Smooth muscle cell (in vitro differentiated cells): ENCODE results near the gene TFR2. TPM values are rescaled to one million over a fixed set of nuclear protein-coding genes. Genes with fewer than 3 reads are reported as not detected.

Experiments used
- DNase-seq: peaks from one replicate; lab custom pipeline; 2025; ENCODE audit not compliant: unreplicated experiment; lab: John Stamatoyannopoulos, UW
- H2AFZ ChIP-seq: fragments of 200-600 bp; sonication (generic); 2 replicates; pipeline ENCODE4 v1.6.0; 2016; ENCODE audit warnings: antibody characterized with exemption, low read depth, mild to moderate bottlenecking
- H3F3A ChIP-seq: fragments of 200-600 bp; sonication (generic); 2 replicates; pipeline ENCODE4 v1.6.0; 2017; ENCODE audit warnings: antibody characterized with exemption, low read depth
- H3K27ac ChIP-seq: fragments of 200-600 bp; sonication (generic); 2 replicates; pipeline ENCODE4 v1.5.1; 2016; ENCODE audit warnings: low read depth, mild to moderate bottlenecking
- H3K27me3 ChIP-seq: fragments of 200-600 bp; sonication (generic); 2 replicates; pipeline ENCODE4 v1.6.1; 2016; ENCODE audit warnings: low read depth, mild to moderate bottlenecking
- H3K36me3 ChIP-seq: fragments of 200-600 bp; sonication (generic); 2 replicates; pipeline ENCODE4 v1.5.1; 2016; ENCODE audit warnings: low read depth
- H3K4me1 ChIP-seq: fragments of 200-600 bp; sonication (generic); 2 replicates; pipeline ENCODE4 v1.5.1; 2016; ENCODE audit warnings: low read depth
- H3K4me2 ChIP-seq: fragments of 200-600 bp; sonication (generic); 2 replicates; pipeline ENCODE4 v1.6.0; 2016; ENCODE audit warnings: mild to moderate bottlenecking
- H3K4me3 ChIP-seq: fragments of 200-600 bp; sonication (generic); 2 replicates; pipeline ENCODE4 v1.5.1; 2016; ENCODE audit warnings: mild to moderate bottlenecking
- H3K79me2 ChIP-seq: fragments of 200-600 bp; sonication (generic); 2 replicates; pipeline ENCODE4 v1.6.0; 2016; ENCODE audit warnings: low read depth, mild to moderate bottlenecking
- H3K9ac ChIP-seq: fragments of 200-600 bp; sonication (generic); 2 replicates; pipeline ENCODE4 v1.6.0; 2016; ENCODE audit warnings: low read depth
- H3K9me3 ChIP-seq: fragments of 200-600 bp; sonication (generic); replicated peaks from 2 replicates; pipeline ENCODE4 v1.5.1; 2016; ENCODE audit warnings: low read depth
- H4K20me1 ChIP-seq: fragments of 200-600 bp; sonication (generic); 2 replicates; pipeline ENCODE4 v1.6.0; 2016; ENCODE audit warnings: low read depth
- WGBS: methylation state at CpG from one replicate; pipeline ENCODE4 v1.1.7; 2016; ENCODE audit warnings: low lambda C conversion rate; 5-methylcytosine and 5-hydroxymethylcytosine counted together
- polyA plus RNA-seq: library from polyadenylated mRNA; unstranded; fragments of >200 nt; fragmentation: Nextera tagmentation; extraction: Ambion mirVana; gene quantifications from 2 replicates; pipeline ENCODE4 v1.2.1, GENCODE V29; 2016
- total RNA-seq: library from RNA; depleted of rRNA; stranded (reverse); fragments of >200 nt; gene quantifications from 2 replicates; pipeline ENCODE4 v1.2.3, GENCODE V29; 2014
- TF ChIP-seq, protein P1 (sequence below): fragments of 200-600 bp; sonication (generic); IDR thresholded peaks from 2 replicates; pipeline ENCODE4 v1.5.1; 2017; ENCODE audit warnings: borderline replicate concordance, mild to moderate bottlenecking, antibody characterized with exemption; ENCODE audit not compliant: insufficient read depth, poor library complexity, severe bottlenecking

The TFR2 gene
- total and polyA plus RNA-seq, 2 experiments from 2014 or later: 1.9 to 3.2 TPM

GRCh38 chr7:100613412-100614175 is 27.8 kb downstream of the TFR2 start:
- Histone ChIP-seq H3K79me2 (no peaks in the 10 kb centered on the region), H3K36me3 (no peaks in the 10 kb centered on the region), H3K4me2 (peak overlapping the region; percentile 96), H3K27ac (no peak overlapping the region), H3K9ac (no peak overlapping the region), H3K4me3 (peak overlapping the region; percentile 54), H3F3A (peaks cover 7% of the 10 kb centered on the region), H2AFZ (no peak overlapping the region), H3K9me3 (no peaks in the 10 kb centered on the region), H4K20me1 (no peaks in the 10 kb centered on the region), H3K27me3 (no peaks in the 10 kb centered on the region), H3K4me1 (peaks cover 10% of the 10 kb centered on the region)
- DNase-seq: no peak
- TF ChIP-seq, protein P1, sequence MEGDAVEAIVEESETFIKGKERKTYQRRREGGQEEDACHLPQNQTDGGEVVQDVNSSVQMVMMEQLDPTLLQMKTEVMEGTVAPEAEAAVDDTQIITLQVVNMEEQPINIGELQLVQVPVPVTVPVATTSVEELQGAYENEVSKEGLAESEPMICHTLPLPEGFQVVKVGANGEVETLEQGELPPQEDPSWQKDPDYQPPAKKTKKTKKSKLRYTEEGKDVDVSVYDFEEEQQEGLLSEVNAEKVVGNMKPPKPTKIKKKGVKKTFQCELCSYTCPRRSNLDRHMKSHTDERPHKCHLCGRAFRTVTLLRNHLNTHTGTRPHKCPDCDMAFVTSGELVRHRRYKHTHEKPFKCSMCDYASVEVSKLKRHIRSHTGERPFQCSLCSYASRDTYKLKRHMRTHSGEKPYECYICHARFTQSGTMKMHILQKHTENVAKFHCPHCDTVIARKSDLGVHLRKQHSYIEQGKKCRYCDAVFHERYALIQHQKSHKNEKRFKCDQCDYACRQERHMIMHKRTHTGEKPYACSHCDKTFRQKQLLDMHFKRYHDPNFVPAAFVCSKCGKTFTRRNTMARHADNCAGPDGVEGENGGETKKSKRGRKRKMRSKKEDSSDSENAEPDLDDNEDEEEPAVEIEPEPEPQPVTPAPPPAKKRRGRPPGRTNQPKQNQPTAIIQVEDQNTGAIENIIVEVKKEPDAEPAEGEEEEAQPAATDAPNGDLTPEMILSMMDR: no peak
- 92% methylated on average over 13 of the region's 13 CpGs for WGBS

GRCh38 chr7:100612730-100613390 is 28.5 kb downstream of the TFR2 start:
- WGBS: 12% methylated on average over 26 of the region's 29 CpGs
- H3K4me3 ChIP-seq: peak overlapping the region; percentile 54
- H3F3A ChIP-seq: peaks cover 7% of the 10 kb centered on the region
- no peak for DNase-seq
- peak overlapping the region; percentile 96 for H3K4me2 ChIP-seq
- H3K27me3 ChIP-seq: no peaks in the 10 kb centered on the region
- TF ChIP-seq, protein P1: no peak
- H3K9ac ChIP-seq: peak overlapping the region; percentile 64
- H4K20me1 ChIP-seq: no peaks in the 10 kb centered on the region
- no peak overlapping the region for H3K27ac ChIP-seq
- H3K9me3 ChIP-seq: no peaks in the 10 kb centered on the region
- H3K4me1 ChIP-seq: peaks cover 10% of the 10 kb centered on the region
- no peaks in the 10 kb centered on the region for H3K79me2 ChIP-seq
- H2AFZ ChIP-seq: peak overlapping the region; percentile 62
- no peaks in the 10 kb centered on the region for H3K36me3 ChIP-seq

GRCh38 chr7:100611983-100612729 is 29.2 kb downstream of the TFR2 start, which contains the start of gene MOSPD3:
Gene MOSPD3, plus strand, starts transcription at chr7:100612540. Its CDS starts 252 bp downstream, at chr7:100612792.
- WGBS: 1% methylated on average over 50 of the region's 61 CpGs

More at GRCh38 chr7:100611983-100612729, 29.2 kb downstream of the TFR2 start, which contains the start of gene MOSPD3:
- H3K4me2 ChIP-seq: peak within 1 kb of the TSS; percentile 96
- H3K9ac ChIP-seq: peak within 1 kb of the TSS; percentile 71
- no peaks in the 10 kb centered on the region for H3K36me3 ChIP-seq
- TF ChIP-seq, protein P1: no peak
- peak within 1 kb of the TSS; percentile 62 for H2AFZ ChIP-seq
- H3K27ac ChIP-seq: peak within 1 kb of the TSS; percentile 60
- peaks cover 10% of the 10 kb centered on the region for H3K4me1 ChIP-seq
- peak within 1 kb of the TSS; percentile 54 for H3K4me3 ChIP-seq
- no peaks in the 10 kb centered on the region for H3K9me3 ChIP-seq
- peaks cover 7% of the 10 kb centered on the region for H3F3A ChIP-seq
- H3K27me3 ChIP-seq: no peaks in the 10 kb centered on the region
- no peaks in the 10 kb centered on the region for H3K79me2 ChIP-seq
- H4K20me1 ChIP-seq: no peaks in the 10 kb centered on the region
- peak; percentile 93 for DNase-seq
